Measurements from ENCODE around the gene KIFAP3.

The KIFAP3 gene

DNA sequence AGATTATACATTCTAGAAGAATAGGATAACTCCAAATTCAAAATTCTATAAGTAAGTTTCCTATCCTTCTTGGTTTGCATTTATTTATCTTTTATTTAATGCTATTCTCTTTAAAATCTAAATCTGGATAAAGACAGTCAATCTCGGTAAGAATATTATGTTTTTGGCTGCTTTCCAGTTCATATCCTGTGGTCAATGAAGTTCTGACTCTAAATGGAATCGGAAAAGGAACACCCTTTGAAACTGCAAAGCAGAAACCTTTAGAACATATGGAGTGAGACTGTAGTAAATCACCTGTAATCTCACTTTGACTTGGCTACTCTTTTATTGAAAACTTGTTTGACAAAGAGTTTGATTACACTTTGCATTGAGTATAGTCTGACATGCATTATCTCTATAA lies 85.2 kb downstream of the KIFAP3 start:
- DNase-seq (ENCODE audit: low read depth in 2 of 3, low spot score in 2 of 3) = no peak

DNA sequence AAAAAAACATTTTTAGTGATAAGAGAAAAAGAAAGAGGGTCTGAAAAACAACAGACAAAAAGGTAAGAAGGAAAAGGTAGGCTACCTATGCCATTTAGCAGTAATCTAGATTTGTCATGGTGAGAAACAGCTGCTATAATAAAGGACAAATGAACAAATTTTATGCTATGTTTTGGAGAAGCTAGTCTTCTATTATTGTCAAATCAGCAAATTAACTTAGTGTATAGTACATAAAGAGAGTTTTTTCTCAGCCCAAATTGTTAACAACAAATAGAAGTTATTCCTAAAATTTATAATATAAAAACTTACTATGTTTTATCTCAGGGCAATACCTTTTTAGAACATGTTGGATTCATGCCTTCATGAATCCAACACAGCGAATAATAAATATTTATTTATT lies 88.7 kb downstream of the KIFAP3 start:
- no peak for DNase-seq (ENCODE audit: low read depth in 2 of 3, low spot score in 2 of 3)

DNA sequence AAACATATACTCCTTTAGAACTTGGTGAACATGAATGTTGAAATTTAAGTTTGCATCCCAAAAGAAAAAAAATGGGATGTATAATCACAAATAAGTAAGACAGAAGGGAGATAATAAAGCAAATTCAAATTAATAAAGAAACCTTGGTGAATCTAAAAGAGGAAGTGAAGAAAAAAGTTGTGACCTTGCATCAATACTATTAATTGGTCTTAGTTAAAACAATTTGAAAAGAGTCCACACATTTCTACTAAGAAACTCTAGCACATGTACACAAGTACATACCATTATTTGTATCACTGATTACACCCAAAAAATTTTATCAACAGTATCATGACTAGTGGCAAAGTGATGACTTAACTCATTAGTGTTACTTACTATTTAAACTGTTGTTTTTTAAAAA lies 100.4 kb downstream of the KIFAP3 start:
- no peak for DNase-seq (ENCODE audit: low read depth in 2 of 3, low spot score in 2 of 3)

DNA sequence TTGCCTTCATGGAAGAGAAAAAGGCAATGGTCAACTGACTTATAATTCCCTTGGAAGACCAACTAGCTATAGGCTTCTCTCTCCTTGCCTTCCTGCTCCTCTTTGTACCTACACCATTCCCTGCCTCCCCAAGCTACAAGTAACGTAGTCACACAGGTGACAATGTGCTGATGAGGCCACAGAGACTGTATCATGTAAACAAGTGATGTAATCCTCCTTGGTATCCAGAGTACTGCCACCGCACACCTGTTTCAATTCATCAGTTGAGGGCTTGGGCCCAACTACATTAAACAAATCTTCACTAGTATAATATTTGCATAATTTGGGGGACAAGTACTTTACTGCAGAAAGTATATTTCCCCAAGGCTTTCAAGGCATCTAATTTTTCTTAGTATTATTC lies 104.4 kb downstream of the KIFAP3 start:
- no peak for DNase-seq (ENCODE audit: low read depth in 2 of 3, low spot score in 2 of 3)

DNA sequence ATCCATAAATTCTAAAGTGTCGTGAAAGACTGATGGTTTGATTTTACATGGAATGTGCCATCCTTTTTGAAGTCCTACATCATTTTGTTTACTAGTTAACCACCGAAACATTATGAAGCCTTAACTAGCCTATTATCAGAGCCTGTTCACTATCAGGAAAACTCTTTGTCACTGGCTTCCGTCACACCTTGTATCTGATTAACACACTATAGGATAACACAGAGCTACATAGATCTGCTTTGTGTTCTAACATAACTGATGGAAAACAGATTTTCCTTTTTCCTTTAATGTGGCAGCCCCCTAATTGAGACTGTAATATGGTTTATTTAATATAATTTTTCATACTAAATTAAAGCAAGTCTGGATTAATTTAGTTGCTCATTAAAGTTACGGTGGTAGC lies 106.3 kb downstream of the KIFAP3 start:
- DNase-seq (ENCODE audit: low read depth in 2 of 3, low spot score in 2 of 3) = no peak

DNA sequence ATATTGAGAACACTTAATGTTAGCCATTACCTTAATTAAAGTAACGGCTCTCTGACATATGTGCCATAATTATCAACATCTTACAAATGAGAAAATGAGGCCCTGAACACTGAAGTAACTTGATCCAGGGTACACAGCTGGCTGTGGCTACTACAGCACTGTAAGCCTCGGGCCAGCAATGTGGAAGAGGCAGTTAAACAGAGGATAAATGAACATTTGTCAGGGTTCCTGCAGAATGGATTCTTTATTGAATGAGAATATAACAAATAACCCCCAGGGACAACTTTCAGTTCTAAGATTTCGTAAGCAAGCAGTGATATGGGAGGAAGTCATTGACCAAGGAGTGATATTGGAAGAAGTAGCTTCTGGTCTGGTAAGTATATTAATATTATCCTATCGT lies 110.3 kb downstream of the KIFAP3 start:
- DNase-seq (ENCODE audit: low read depth in 2 of 3, low spot score in 2 of 3) = no peak

DNA sequence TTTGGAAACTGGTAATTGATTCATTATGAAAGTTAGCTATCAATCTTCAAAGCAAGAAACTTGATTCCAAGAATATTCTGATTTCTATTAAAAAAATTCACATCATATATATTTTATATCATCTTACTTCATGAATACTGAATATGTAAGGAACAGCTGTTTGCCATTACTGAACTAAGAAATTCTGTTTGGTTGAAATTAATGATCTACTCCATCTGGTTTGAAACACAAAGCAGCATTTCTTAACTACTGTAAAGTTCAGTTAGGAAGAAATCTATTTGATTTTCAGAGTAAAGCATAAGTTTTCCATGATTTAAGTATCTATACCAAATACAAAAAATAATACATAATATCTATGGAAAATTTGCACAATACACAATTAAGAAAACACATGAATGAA lies 114.8 kb downstream of the KIFAP3 start:
- DNase-seq (ENCODE audit: low read depth in 2 of 3, low spot score in 2 of 3) = no peak

DNA sequence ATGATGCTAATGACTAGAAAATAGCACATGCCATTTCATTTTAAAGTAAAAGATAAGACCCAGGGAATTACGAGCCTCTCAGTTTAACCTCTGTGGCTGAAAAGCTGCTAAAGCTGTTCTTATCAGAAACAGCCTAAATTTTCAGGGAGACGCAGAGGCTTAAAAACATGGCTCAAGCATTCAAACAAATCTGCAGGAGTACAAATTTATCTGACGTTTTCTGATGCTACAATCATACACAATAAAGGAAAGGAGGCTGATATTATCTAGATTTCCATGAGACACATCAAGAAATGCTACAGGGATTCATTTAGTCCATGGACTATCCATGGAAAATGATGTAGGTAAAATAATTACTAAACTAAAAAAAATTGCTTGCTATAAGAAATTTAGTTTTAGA lies 115.5 kb downstream of the KIFAP3 start:
- DNase-seq (ENCODE audit: low read depth in 2 of 3, low spot score in 2 of 3) = no peak

DNA sequence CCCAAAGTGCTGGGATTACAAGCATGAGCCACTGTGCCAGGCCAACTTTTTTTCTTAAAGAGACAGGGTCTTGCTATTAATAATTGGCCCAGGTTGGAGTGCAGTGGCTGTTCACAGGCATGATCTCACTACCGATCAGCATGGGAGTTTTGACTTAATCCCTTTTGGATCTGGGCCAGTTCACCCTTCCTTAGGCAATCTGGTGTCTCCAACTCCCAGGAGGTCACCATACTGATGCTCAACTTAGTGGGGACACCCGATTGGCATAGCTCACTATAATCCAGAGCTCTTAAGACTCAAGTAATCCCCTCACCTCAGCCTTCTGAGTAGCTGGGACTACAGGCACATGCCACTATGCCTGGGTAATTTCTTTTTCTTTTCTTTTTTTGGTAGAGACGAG lies 116.6 kb downstream of the KIFAP3 start:
- DNase-seq (ENCODE audit: low read depth in 2 of 3, low spot score in 2 of 3) = no peak

DNA sequence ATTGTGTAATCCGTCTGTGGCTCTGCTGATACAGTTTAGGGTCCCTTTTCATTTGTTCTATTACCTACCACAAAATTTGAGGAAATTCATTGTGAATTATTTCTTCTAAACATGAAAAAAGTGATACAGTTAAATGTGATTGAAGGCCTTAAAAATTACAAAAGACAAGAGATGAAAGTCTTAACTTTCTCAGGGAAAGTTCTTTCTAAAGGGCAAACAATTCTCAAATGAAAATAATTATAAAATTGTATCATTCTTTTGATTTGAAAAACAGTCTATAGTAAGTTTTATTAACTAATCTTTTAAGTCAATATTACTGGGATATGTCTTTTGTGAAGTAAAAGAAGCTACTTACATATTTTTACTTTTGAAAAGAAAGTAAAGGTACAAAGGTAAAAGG lies 123.4 kb downstream of the KIFAP3 start:
- no peak for DNase-seq (ENCODE audit: low read depth in 2 of 3, low spot score in 2 of 3)

DNA sequence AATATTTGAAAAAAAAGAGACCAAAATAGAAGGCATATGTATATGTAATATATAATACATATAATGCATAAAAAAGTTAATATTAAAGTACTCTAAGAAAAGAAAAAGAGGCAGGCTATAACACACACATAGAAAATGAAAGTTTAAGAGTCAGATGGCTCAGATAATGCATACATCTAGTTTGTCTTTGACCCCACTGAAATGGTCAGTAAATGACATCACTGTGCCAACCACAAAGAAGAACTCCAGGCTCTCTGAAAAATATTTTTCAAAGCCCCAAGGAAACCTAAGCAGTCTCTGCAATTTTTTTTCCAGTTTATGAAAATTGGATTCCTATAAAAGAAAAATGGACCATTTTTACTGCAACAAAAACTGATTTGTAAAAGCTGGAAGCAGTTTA lies 125.4 kb downstream of the KIFAP3 start:
- DNase-seq (ENCODE audit: low read depth in 2 of 3, low spot score in 2 of 3) = no peak

DNA sequence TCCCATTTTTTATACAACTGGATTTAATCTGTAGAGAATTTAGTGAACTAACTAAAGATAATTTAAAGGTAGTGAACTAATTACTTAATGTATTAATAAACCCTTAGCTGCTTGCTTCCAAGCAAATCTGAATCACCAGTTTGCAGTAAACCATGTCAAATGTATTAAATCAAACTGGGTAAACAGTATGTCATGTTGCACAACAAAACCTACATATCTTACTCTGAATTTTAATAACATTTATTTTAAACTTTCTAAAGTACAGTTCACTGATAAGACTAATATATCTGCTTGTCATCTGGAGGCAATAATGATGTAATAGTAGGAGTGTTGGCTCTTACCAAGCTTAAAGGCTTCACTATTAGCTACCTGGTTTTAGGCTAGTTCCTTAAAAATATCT lies 128.3 kb downstream of the KIFAP3 start:
- no peak for DNase-seq (ENCODE audit: low read depth in 2 of 3, low spot score in 2 of 3)

DNA sequence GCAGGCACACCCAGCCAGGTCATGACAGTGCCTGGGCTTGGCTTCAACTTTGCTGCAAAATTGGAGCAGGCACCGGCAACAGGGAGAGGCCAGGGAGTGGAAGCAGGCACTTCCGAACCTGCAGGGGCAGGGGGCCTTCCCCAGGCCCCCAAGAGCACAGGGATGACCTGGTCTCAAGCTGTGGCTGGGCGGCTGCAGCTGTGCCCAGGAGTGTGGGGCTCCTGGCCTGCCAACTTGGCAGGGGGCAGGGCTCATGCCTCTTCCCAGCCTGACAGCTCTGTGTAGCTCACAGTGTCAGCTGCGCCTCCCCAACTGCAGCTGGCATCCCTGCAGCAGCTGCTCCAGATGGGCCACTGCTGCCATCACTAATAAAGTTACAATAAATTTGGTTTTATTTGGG lies 129.3 kb downstream of the KIFAP3 start:
- no peak for DNase-seq (ENCODE audit: low read depth in 2 of 3, low spot score in 2 of 3)

DNA sequence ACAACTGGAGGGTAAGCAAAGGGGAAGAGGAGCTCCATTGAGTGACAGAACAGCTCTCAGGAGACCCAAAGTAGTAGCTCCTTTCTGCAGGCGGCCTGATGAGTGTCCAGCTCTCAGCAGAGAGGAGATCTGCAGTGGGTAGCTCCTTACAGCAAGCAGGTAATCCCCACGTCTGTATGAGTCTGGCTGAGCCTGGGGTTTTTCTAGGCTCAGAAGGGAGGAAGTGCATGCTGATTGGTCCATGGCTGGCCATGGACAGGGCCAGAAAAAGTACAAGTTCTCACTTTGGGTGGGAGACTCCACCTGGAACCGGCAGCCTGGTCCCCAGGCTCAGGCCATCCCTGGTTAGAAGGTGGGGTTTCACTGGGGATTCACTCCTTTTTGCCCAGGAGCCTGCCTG lies 129.9 kb downstream of the KIFAP3 start:
- no peak for DNase-seq (ENCODE audit: low read depth in 2 of 3, low spot score in 2 of 3)

DNA sequence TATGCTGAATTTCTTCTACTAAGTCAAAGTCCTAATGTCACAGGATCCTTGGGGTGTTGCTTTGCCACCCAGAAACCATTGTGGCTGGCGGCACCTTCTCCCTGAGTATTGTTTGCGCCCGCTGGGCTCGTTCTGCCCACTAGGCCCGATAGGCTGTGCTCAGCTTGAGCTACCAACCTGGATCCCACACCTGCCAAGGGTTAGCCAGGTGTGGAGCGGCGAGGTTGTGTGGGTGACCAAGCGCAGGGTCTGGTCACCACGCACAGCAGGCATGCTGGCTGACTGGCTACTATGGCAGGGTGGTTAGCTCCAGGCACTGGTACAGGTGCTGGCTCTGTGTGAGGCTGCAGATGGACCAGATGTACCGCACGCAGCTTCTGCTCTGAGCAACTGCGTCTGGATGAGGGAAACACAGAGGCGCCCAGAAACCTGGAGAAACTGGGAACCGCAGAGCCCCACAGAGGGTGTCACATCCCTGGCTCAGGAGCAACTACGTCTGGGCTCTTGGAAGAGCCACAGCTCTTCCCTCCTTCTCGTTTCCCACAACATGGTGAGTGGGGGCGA lies 130.4 kb downstream of the KIFAP3 start:
- no peak for DNase-seq (ENCODE audit: low read depth in 2 of 3, low spot score in 2 of 3)

DNA sequence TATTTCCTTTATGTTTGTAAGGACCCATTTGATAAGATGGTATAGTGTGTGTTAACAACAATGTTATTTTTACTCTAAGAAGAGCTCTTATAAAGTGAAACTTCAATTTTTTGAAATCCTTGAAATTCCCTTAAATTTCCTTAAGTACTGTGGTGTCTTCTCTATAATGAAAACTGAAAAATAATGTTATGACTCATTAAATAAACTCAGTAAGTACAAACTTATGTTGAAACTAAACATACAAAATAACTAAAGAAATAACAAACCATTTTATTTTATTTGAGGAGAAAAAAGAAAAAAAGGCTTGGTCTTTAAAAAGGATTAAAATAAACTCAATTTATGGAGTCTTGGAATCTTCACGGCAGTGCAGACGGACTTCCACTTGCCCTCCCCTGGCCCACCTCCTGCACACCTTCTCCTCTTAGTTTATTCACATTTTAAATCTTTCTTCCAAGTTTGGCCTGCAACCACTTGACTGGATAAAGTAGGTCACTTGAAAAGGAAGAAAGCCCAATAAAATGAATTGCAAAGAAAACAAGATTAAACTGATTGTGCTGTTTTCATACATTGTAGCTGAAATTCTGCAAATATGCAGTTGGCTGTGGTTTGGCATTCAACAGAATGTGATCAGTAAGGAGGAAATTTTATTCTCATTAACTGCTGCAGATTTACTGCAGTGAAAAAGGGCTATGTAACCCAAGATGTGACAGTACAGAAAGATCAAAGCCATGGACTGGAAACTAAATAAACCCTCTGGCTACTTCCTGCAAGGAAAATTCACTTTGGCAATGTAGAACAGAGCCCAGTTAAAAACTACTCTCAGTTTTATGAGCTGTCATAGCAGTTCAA lies 132.3 kb downstream of the KIFAP3 start:
- no peak for DNase-seq (ENCODE audit: low read depth in 2 of 3, low spot score in 2 of 3)

DNA sequence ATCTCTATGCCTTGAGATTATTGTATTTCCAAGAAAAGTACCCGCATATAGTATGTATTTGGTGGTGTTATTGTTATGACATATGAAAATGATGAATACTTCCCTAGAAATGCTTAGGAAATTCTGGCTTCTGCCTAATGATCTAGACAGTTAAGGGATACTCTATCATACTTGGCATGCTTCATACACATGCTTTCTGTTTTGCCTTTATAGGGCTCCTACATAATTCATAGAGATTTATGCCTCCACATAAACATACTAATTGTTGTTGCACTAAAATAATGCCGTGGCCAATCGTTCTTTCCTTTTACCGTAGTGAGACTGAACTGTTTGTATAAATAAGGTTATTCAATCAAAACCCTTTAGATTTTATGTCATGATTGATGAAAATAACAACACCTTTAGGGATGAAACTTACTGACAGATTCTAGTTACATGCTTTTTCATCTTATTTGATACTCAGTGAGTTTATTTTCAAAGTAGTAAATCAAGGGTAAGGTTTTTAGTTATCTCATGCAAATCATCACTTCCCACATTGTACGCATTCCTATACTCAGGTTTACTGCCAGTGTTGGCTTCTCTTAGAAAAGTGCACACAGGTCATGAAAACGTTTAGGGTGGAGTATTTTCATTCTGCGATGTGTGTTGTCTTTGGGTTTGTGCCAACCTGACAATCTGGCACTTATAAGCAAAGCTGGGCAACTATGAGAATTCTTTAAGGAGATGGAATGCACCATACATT lies 140.3 kb downstream of the KIFAP3 start:
- DNase-seq (ENCODE audit: low read depth in 2 of 3, low spot score in 2 of 3) = no peak

DNA sequence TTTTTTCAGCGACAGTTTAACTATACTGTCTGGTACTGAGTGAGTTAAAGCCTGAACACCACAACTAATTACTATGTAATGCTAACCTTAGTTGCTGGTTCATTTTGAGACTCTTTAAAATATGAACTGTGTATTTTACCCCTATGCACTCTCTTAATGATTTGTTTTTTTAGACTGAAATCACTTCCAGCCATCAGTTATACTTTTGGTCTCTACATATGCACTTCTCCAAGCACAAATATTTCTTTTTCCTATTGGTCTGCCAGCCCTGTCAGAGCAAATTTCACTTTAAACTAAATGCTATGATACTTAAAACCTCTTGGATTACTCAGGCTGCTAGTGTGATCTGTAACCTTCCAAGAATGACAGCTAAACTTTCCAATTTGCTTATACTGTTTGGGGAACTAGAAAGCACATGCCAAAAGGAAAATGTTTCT lies 142.7 kb downstream of the KIFAP3 start:
- no peak for DNase-seq (ENCODE audit: low read depth in 2 of 3, low spot score in 2 of 3)

DNA sequence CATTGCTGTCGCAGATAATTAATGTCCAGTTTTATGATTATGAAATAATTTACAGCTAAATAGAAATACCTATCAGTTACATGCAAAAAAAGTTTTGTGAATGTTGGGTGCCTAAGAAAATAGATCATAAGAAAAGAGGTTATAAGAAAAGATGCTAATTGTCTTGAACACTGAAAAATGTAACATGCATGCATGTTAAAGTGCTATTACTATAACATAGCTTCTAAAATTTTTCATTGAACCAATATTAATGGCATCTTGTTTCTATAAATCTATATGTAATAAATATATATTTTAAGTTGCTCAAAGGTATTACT lies 145.3 kb downstream of the KIFAP3 start:
- DNase-seq (ENCODE audit: low read depth in 2 of 3, low spot score in 2 of 3) = no peak

DNA sequence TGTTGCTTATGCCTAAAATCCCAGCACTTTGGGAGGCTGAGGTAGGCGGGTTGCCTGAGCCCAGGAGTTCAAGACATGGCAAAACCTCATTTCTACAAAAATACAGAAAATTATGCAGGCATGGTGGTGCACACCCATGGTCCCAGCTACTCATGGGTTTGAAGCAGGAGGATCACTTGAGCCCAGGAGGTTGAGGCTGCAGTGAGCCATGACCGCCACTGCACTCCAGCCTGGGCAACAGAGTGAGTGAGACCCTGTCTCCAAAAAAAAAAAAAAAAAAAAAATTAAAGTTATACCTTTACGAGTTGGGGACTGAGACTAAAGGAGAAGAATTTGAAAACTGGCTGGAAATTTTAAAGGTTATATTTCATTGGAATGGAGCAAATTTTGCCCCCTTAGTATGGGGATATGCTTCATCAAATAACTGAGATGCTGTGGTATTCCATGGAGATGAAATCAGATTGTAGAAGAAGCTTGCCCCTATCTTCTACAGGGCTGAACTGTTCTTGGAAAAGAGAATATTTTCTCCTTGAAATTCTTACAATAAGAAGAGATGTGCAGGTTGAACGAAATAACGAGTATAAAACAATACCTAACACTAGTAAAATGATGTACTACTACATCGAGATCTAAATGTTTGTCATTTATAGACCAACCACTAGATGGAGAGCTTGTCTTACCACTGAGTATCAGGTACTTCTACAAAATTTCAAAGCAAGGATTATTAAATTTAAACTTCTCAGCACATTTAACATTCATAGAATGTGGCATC lies 145.9 kb downstream of the KIFAP3 start:
- DNase-seq (ENCODE audit: low read depth in 2 of 3, low spot score in 2 of 3) = no peak
